Measurements from ENCODE around the gene TNXB. TPM values are rescaled to one million over a fixed set of nuclear protein-coding genes. Genes with fewer than 3 reads are reported as not detected.
A peak's percentile ranks its signal among the peaks of the same experiment; 100 is the strongest.

TNXB gene
- total and polyA plus RNA-seq, 8 donors: 15.1 to 408 (median 44.6) TPM

DNA sequence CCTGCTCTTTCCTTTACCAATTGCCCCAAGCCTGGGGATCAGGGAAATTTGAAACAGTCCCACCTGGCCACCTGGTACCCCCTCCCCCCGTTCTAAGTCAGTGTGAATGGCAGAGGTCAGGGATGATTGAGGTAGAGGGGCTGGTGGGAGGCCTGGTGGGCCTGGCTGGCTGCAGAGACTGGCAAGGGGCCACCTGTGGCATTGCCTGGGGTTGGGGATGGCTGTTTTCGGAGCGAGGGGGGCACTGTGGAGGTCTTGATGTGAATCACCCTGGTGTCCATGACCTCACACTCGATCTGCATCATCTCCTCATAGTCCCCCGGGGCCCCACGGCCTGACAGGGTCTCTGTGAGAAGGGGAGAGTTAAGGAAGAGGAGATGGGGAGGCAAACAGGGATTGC, 6.5 kb upstream of the TNXB start:
- intact Hi-C loops (cut with DNase I; ENCODE audit: low total_unique reads): loop anchor here (5.0 kb wide), 1 partner anchor 37 kb away; the partner anchor contains the start of genes PPT2 and PRRT1
- Histone ChIP-seq H3K9me3 (no peaks in the 10 kb centered on the region), H3K36me3 (peaks cover 39 to 62% (median 57%) of the 10 kb centered on the region in 4 donors), H3K27ac (peak overlapping the region in 3 of 5 donors; percentile 7 to 85 (median 75)), H3K4me1 (peaks cover 25 to 62% (median 40%) of the 10 kb centered on the region in 4 donors), H3K27me3 (no peaks in the 10 kb centered on the region), H3K4me3 (no peak overlapping the region)
- DNase-seq: no peak
- TF ChIP-seq, protein P1, sequence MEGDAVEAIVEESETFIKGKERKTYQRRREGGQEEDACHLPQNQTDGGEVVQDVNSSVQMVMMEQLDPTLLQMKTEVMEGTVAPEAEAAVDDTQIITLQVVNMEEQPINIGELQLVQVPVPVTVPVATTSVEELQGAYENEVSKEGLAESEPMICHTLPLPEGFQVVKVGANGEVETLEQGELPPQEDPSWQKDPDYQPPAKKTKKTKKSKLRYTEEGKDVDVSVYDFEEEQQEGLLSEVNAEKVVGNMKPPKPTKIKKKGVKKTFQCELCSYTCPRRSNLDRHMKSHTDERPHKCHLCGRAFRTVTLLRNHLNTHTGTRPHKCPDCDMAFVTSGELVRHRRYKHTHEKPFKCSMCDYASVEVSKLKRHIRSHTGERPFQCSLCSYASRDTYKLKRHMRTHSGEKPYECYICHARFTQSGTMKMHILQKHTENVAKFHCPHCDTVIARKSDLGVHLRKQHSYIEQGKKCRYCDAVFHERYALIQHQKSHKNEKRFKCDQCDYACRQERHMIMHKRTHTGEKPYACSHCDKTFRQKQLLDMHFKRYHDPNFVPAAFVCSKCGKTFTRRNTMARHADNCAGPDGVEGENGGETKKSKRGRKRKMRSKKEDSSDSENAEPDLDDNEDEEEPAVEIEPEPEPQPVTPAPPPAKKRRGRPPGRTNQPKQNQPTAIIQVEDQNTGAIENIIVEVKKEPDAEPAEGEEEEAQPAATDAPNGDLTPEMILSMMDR (IDR thresholded peaks at IDR 0.05): no peak
- TF ChIP-seq EP300 (IDR thresholded peaks at IDR 0.05) (no peak), POLR2A (IDR thresholded peaks at IDR 0.05) (no peak), POLR2AphosphoS5 (IDR thresholded peaks at IDR 0.05) (no peak)
- 84 to 89% (median 86%) methylated on average over 6 of the region's 6 CpGs for WGBS, 5 donors

DNA sequence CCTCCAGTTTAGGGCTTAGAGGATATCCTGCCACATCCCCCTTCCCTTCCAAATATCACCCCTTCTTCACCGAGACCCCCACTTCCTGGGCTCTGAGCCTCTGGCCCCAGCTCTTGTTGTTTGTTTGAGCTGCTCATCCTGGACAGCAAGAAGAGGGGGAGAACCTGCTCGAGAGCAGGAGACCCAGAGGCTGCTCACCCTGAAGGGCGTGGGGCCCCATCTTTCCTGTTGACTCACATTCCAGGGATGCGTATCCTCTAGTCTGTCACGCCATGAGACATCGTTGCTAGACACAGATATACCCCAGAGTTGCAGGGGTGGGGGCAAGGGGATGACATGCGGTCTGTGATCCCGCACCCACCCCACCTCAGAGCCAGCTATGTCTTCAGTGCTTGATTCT, 5.7 kb upstream of the TNXB start:
- WGBS, 5 donors: 70 to 82% (median 75%) methylated on average over 8 of the region's 8 CpGs
- Histone ChIP-seq H3K36me3 (peaks cover 30 to 54% (median 49%) of the 10 kb centered on the region in 4 donors), H3K27me3 (no peaks in the 10 kb centered on the region), H3K4me1 (peaks cover 32 to 66% (median 46%) of the 10 kb centered on the region in 4 donors), H3K27ac (peak overlapping the region in 4 of 5 donors; percentile 7 to 85 (median 78)), H3K9me3 (no peaks in the 10 kb centered on the region), H3K4me3 (no peak overlapping the region)
- intact Hi-C loops (cut with DNase I; ENCODE audit: low total_unique reads): loop anchor here (5.0 kb wide), 1 partner anchor 38 kb away; the partner anchor contains the start of genes PPT2 and PRRT1
- DNase-seq: no peak
- no peak for TF ChIP-seq EP300 (IDR thresholded peaks at IDR 0.05)
- TF ChIP-seq, protein P1 (IDR thresholded peaks at IDR 0.05): no peak
- no peak for TF ChIP-seq POLR2AphosphoS5 (IDR thresholded peaks at IDR 0.05)
- TF ChIP-seq POLR2A (IDR thresholded peaks at IDR 0.05): no peak

DNA sequence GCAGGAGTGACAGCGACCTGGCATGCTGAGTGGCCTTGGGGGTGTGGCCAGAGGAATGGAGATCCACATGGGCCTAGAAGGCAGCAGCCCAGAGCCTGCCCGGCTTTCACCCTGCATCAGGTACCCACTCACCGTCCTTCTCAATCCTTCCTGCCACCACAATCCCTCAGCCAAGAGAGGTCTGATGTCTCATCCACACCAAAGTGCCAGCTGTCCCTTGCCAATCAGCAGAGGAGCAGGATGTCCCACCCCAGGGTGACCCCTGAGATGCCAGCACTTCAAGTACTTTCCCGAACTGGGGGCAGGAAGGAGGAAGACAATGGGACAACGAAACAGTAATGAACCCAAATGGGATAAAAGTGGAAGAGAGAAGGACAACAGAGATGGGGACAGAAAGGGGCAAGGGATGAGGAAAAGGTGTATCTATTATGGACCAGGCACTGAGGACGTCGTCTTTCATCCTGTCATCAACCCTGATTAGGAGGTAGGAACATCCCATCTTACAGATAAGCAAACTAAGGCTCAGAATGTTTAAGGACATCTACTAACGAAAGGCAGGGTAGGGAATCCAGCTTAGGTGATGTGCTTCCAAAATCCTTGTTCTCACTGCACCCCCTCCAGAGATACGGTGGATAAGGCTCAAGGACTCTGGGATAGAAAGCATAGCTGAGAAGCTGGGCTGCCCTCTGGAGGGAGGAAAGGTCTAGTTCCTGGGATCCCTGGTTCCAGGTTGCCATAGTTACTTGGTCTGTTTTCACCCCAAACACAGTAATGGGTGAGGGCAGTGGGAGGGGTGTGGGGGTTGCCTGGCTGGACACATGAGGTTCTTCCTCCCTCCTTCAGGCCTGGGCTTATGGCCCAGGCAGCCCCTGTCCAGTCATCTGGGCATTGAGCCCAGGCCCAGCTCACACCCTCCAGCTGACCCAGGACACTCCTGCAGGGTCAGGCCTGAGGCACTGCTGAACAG, 4.5 kb upstream of the TNXB start:
- H3K4me3 ChIP-seq: no peak overlapping the region
- TF ChIP-seq POLR2AphosphoS5 (IDR thresholded peaks at IDR 0.05) (peak; percentile 10 to 54 (median 44)), POLR2A (IDR thresholded peaks at IDR 0.05) (no peak)
- TF ChIP-seq, protein P1 (IDR thresholded peaks at IDR 0.05): peak in 1 of 7 experiments; percentile 19
- peaks cover 29 to 66% (median 45%) of the 10 kb centered on the region in 4 donors for H3K4me1 ChIP-seq
- peaks cover 0 to 5% (median 0%) of the 10 kb centered on the region in 3 donors for H3K27me3 ChIP-seq
- no peaks in the 10 kb centered on the region for H3K9me3 ChIP-seq
- peak; percentile 50 to 93 for DNase-seq
- intact Hi-C loops (cut with DNase I; ENCODE audit: low total_unique reads): no loop called here
- peaks cover 26 to 44% (median 40%) of the 10 kb centered on the region in 4 donors for H3K36me3 ChIP-seq
- peak overlapping the region; percentile 70 to 85 (median 76) for H3K27ac ChIP-seq
- WGBS, 5 donors: 59 to 75% (median 69%) methylated on average over 9 of the region's 9 CpGs

DNA sequence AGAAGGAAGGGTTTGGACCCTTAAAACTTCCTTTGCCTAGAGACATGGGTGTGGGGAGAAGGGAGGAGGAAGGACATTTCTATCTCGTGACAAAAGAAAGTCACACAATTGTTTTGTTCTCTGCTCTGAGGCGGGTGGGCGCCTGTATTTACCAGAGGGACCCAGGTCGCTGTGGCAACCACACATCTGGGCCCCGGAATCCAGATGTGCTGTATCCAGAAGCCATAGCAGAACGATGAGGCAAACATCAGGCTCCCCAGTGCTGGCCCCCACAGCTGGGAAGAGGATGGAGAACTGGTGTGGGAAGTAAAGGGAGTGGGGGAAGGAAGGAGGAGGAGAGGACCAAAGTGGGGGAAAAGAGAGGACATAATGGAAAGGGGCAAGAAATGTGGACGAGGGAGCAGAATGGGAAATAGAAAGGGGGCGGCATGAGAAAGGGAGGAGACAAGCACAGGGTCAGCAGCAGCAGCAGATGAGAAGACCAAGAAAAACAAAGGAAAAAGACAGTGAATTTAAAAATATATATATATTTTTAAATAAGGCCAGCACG, 3.4 kb upstream of the TNXB start:
- H3K27me3 ChIP-seq: peaks cover 0 to 5% (median 0%) of the 10 kb centered on the region in 3 donors
- peak in 1 of 2 donors; percentile 87 for DNase-seq
- peaks cover 15 to 33% (median 29%) of the 10 kb centered on the region in 4 donors for H3K36me3 ChIP-seq
- H3K27ac ChIP-seq: peak overlapping the region in 4 of 5 donors; percentile 75 to 85 (median 79)
- no peaks in the 10 kb centered on the region for H3K9me3 ChIP-seq
- H3K4me3 ChIP-seq: no peak overlapping the region
- intact Hi-C loops (cut with DNase I; ENCODE audit: low total_unique reads): no loop called here
- peaks cover 37 to 74% (median 56%) of the 10 kb centered on the region in 4 donors for H3K4me1 ChIP-seq
- TF ChIP-seq POLR2A (IDR thresholded peaks at IDR 0.05) (no peak), EP300 (IDR thresholded peaks at IDR 0.05) (no peak), POLR2AphosphoS5 (IDR thresholded peaks at IDR 0.05) (no peak)
- TF ChIP-seq, protein P1 (IDR thresholded peaks at IDR 0.05): no peak
- WGBS, 5 donors: 48 to 65% (median 62%) methylated on average over 9 of the region's 9 CpGs
